Colonic mucosa (tissue), 4 donors: ENCODE results near the gene GSS. TPM values are rescaled to one million over a fixed set of nuclear protein-coding genes. Genes with fewer than 3 reads are reported as not detected.
A peak's percentile ranks its signal among the peaks of the same experiment; 100 is the strongest.

Source experiments
- DNase-seq: peaks from one replicate; pipeline ENCODE4 v3.0.0-alpha.2; 2020
- H3K27ac ChIP-seq: fragments of 200-600 bp; one replicate; pipeline ENCODE4 v1.8.0; 2021
- H3K27me3 ChIP-seq: fragments of 200-600 bp; one replicate; pipeline ENCODE4 v1.8.0; 2021
- H3K36me3 ChIP-seq: fragments of 200-600 bp; one replicate; pipeline ENCODE4 v1.8.0; 2021
- H3K4me1 ChIP-seq: fragments of 200-600 bp; one replicate; pipeline ENCODE4 v1.8.0; 2021; ENCODE audit warnings: mild to moderate bottlenecking
- H3K4me3 ChIP-seq: fragments of 200-600 bp; one replicate; pipeline ENCODE4 v1.8.0; 2021
- H3K9ac ChIP-seq, 2 donors: one replicate each; pipeline ENCODE4 v1.7.0; 2013; ENCODE audit warnings: control low read depth in 2 of 2, low read depth in 2 of 2, low read length in 2 of 2
- H3K9me3 ChIP-seq: fragments of 200-600 bp; one replicate; pipeline ENCODE4 v1.8.0; 2021
- CTCF ChIP-seq: fragments of 200-600 bp; IDR thresholded peaks from one replicate; pipeline ENCODE4 v1.8.0; 2022; ENCODE audit warnings: antibody characterized with exemption, mild to moderate bottlenecking
- intact Hi-C: fragments of 100-400 bp; cut with DNase I; formaldehyde crosslinking; loops from one replicate; pipeline ENCODE4 v1.14.1; 2022
- total RNA-seq, 2 donors: library from RNA; stranded (reverse); fragmentation: NEBNext Ultra II Directional in 1 of 2; extraction: Animal tissue kit (Norgen Biotek cat#: 25700) in 1 of 2; gene quantifications; one replicate each; pipeline ENCODE4 v1.2.1, GENCODE V29; 2021
- donor health status: healthy.
- donor health status: DM: no; HTN: no; CAD: no.
- donor health status: DM: no; HTN: no; CAD: no.

Gene GSS
- 100 to 1,000 TPM in 1 of 2 donors, 10 to 100 TPM in 1; 83.4 to 109 TPM for total RNA-seq

GRCh38 chr20:34955231-34956040 is at the start of gene GSS, which contains the start of gene MYH7B:
GSS (minus strand) TSS chr20:34955806; CDS start chr20:34951852, 3,954 bp downstream.
MYH7B (plus strand) TSS chr20:34955868; CDS start chr20:34978006, 22,138 bp downstream.
- Histone ChIP-seq H3K4me1 (no peaks in the 10 kb centered on the region), H3K4me3 (peak within 1 kb of the TSS; percentile 50), H3K27me3 (no peaks in the 10 kb centered on the region), H3K27ac (peak within 1 kb of the TSS; percentile 89), H3K9ac (peak within 1 kb of the TSS; percentile 67 to 92), H3K9me3 (no peaks in the 10 kb centered on the region), H3K36me3 (no peaks in the 10 kb centered on the region)
- peak; percentile 98 for DNase-seq
- TF ChIP-seq CTCF = no peak
- intact Hi-C loops = loop anchor here (2.0 kb wide), 1 partner anchor 83 kb away; the partner anchor contains the start of gene GGT7

GRCh38 chr20:35004749-35005462 is 49.3 kb upstream of the GSS start:
- Histone ChIP-seq H3K36me3 (peaks cover 28% of the 10 kb centered on the region), H3K9me3 (no peaks in the 10 kb centered on the region), H3K9ac (no peak overlapping the region), H3K27me3 (no peaks in the 10 kb centered on the region), H3K4me3 (no peak overlapping the region), H3K27ac (no peak overlapping the region), H3K4me1 (no peaks in the 10 kb centered on the region)
- intact Hi-C loops = no loop called here
- DNase-seq = no peak
- no peak for TF ChIP-seq CTCF

- no peak for DNase-seq
- H3K4me1 ChIP-seq = no peaks in the 10 kb centered on the region
- no peak for TF ChIP-seq CTCF
- no peaks in the 10 kb centered on the region for H3K9me3 ChIP-seq
- no peaks in the 10 kb centered on the region for H3K27me3 ChIP-seq
- peaks cover 23% of the 10 kb centered on the region for H3K36me3 ChIP-seq
- no peak overlapping the region for H3K4me3 ChIP-seq
- H3K27ac ChIP-seq = no peak overlapping the region
- H3K9ac ChIP-seq = no peak overlapping the region
- intact Hi-C loops = no loop called here
Measured at GRCh38 chr20:35004051-35004725, 48.6 kb upstream of the GSS start.

GRCh38 chr20:35003211-35004031 is 47.8 kb upstream of the GSS start:
- Histone ChIP-seq H3K36me3 (peaks cover 16% of the 10 kb centered on the region), H3K9me3 (no peaks in the 10 kb centered on the region), H3K4me1 (no peaks in the 10 kb centered on the region), H3K27me3 (no peaks in the 10 kb centered on the region), H3K27ac (no peak overlapping the region), H3K9ac (no peak overlapping the region), H3K4me3 (no peak overlapping the region)
- TF ChIP-seq CTCF = no peak
- no peak for DNase-seq
- intact Hi-C loops = no loop called here
